HTERT RPE-1 (cell line): ENCODE measurements around the gene FGF14.

Source experiments
- in situ Hi-C: fragments of 300-500 bp; cut with MboI; formaldehyde crosslinking; loops from 4 replicates; pipeline ENCODE4 v1.14.3; 2020; ENCODE audit warnings: low sequenced_read_pairs

FGF14 gene

GRCh38 chr13:102401766-102402165 is at the start of gene FGF14:
FGF14 (minus strand) TSS chr13:102402048.
- in situ Hi-C loops: no loop called here

- in situ Hi-C loops: no loop called here
These were observed 41.4 kb upstream of the FGF14 start for GRCh38 chr13:102443249-102443648.

- in situ Hi-C loops: no loop called here
These were observed 39.2 kb upstream of the FGF14 start for GRCh38 chr13:102441085-102441484.

- in situ Hi-C loops: no loop called here
These were observed 38.5 kb upstream of the FGF14 start for GRCh38 chr13:102440259-102440936.

GRCh38 chr13:102422690-102423089 is 20.8 kb upstream of the FGF14 start:
- in situ Hi-C loops: no loop called here

- in situ Hi-C loops: no loop called here
These were observed 3.8 kb upstream of the FGF14 start for GRCh38 chr13:102405499-102406100.

- in situ Hi-C loops: no loop called here
These were observed 442 bp upstream of the FGF14 start for GRCh38 chr13:102402290-102402689.

- in situ Hi-C loops: no loop called here
These were observed 583 bp downstream of the FGF14 start for GRCh38 chr13:102401265-102401664.

- in situ Hi-C loops: no loop called here
These were observed 1.1 kb downstream of the FGF14 start for GRCh38 chr13:102400675-102401145.

GRCh38 chr13:102399791-102400674 is 1.8 kb downstream of the FGF14 start:
- in situ Hi-C loops: no loop called here

GRCh38 chr13:102395939-102396338 is 5.9 kb downstream of the FGF14 start:
- in situ Hi-C loops: no loop called here

GRCh38 chr13:102395174-102395573 is 6.7 kb downstream of the FGF14 start:
- in situ Hi-C loops: no loop called here

- in situ Hi-C loops: no loop called here
These were observed 7.4 kb downstream of the FGF14 start for GRCh38 chr13:102394158-102395053.

GRCh38 chr13:102392481-102393209 is 9.2 kb downstream of the FGF14 start:
- in situ Hi-C loops: no loop called here

- in situ Hi-C loops: no loop called here
These were observed 15.4 kb downstream of the FGF14 start for GRCh38 chr13:102386461-102386860.

GRCh38 chr13:102380012-102380411 is 21.8 kb downstream of the FGF14 start:
- in situ Hi-C loops: no loop called here

- in situ Hi-C loops: no loop called here
These were observed 25.5 kb downstream of the FGF14 start for GRCh38 chr13:102376318-102376717.

GRCh38 chr13:102374726-102375125 is 27.1 kb downstream of the FGF14 start:
- in situ Hi-C loops: no loop called here

GRCh38 chr13:102374233-102374632 is 27.6 kb downstream of the FGF14 start:
- in situ Hi-C loops: no loop called here

GRCh38 chr13:102373221-102373620 is 28.6 kb downstream of the FGF14 start:
- in situ Hi-C loops: no loop called here
